Panc1 (cell line): ENCODE results near the gene KIAA2012.

Source experiments
- POLR2AphosphoS5 ChIP-seq: IDR thresholded peaks from 2 replicates; pipeline ENCODE4 v1.6.1; 2012; ENCODE audit warnings: mild to moderate bottlenecking, low read depth, low read length, moderate library complexity
- SIN3A ChIP-seq: IDR thresholded peaks from 2 replicates; pipeline ENCODE4 v1.6.1; 2012; ENCODE audit warnings: low read depth, mild to moderate bottlenecking, low read length, moderate library complexity, borderline replicate concordance; ENCODE audit not compliant: insufficient read depth
- TCF7L2 ChIP-seq: IDR thresholded peaks from 2 replicates; pipeline ENCODE4 v1.6.1; 2011; ENCODE audit warnings: mild to moderate bottlenecking, low read depth, low read length, inconsistent platforms
- TF ChIP-seq, protein P1 (sequence below): fragments of 450-650 bp; IDR thresholded peaks from 2 replicates; pipeline ENCODE4 v1.5.1; 2017; ENCODE audit warnings: mild to moderate bottlenecking
- TF ChIP-seq, protein P2 (sequence below), 2 experiments: IDR thresholded peaks; 2 replicates each; pipeline ENCODE4 v1.6.1; 2011 to 2012; ENCODE audit warnings: low read depth in 2 of 2, control low read depth in 1 of 2, low read length in 1 of 2, mild to moderate bottlenecking in 1 of 2, moderate library complexity in 1 of 2; ENCODE audit not compliant: insufficient read depth in 1 of 2

DNA sequence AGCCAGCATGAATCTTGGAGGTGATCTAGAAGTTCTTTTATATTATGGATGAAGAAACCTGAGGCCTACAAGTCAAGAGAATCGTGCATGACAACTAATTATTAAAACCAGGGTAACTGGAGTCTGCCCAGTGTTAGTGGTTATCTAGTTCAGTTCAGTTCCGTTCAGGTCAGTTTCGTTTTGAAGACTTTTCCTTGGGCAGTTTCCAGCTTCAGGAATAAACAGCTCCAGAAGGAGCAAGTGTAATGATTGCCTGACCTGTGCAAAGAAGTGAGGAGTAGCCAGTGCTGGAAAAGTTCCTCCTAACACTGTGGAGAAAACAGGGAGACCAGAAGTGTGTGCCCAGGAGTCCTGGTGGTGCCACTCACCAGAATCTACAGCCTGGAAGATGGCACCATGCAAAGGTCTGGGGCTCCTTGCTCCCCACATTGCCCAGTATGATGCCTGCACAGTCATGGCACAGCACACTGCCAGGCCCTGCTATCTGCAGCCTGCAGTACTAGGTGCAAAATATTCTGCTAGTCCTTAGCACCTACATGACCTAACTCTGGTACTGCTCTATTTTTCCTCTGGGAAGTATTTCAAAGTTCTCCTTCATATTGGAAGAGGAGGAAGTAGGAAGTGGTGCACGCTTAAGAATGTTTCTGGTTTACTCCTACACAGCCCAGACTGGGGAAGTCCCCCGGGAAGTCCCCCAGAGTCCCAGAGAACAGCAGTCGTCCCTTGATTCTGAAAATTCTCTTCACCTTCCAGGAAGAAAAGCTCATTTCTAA, 99.6 kb downstream of the KIAA2012 start:
- TF ChIP-seq, protein P1, sequence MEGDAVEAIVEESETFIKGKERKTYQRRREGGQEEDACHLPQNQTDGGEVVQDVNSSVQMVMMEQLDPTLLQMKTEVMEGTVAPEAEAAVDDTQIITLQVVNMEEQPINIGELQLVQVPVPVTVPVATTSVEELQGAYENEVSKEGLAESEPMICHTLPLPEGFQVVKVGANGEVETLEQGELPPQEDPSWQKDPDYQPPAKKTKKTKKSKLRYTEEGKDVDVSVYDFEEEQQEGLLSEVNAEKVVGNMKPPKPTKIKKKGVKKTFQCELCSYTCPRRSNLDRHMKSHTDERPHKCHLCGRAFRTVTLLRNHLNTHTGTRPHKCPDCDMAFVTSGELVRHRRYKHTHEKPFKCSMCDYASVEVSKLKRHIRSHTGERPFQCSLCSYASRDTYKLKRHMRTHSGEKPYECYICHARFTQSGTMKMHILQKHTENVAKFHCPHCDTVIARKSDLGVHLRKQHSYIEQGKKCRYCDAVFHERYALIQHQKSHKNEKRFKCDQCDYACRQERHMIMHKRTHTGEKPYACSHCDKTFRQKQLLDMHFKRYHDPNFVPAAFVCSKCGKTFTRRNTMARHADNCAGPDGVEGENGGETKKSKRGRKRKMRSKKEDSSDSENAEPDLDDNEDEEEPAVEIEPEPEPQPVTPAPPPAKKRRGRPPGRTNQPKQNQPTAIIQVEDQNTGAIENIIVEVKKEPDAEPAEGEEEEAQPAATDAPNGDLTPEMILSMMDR: no peak
- TF ChIP-seq SIN3A (no peak), POLR2AphosphoS5 (no peak), TCF7L2 (no peak)
- TF ChIP-seq, protein P2, sequence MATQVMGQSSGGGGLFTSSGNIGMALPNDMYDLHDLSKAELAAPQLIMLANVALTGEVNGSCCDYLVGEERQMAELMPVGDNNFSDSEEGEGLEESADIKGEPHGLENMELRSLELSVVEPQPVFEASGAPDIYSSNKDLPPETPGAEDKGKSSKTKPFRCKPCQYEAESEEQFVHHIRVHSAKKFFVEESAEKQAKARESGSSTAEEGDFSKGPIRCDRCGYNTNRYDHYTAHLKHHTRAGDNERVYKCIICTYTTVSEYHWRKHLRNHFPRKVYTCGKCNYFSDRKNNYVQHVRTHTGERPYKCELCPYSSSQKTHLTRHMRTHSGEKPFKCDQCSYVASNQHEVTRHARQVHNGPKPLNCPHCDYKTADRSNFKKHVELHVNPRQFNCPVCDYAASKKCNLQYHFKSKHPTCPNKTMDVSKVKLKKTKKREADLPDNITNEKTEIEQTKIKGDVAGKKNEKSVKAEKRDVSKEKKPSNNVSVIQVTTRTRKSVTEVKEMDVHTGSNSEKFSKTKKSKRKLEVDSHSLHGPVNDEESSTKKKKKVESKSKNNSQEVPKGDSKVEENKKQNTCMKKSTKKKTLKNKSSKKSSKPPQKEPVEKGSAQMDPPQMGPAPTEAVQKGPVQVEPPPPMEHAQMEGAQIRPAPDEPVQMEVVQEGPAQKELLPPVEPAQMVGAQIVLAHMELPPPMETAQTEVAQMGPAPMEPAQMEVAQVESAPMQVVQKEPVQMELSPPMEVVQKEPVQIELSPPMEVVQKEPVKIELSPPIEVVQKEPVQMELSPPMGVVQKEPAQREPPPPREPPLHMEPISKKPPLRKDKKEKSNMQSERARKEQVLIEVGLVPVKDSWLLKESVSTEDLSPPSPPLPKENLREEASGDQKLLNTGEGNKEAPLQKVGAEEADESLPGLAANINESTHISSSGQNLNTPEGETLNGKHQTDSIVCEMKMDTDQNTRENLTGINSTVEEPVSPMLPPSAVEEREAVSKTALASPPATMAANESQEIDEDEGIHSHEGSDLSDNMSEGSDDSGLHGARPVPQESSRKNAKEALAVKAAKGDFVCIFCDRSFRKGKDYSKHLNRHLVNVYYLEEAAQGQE (IDR thresholded peaks at IDR 0.05; ENCODE audit: insufficient read depth in 1 of 2, low read depth in 2 of 2, low read length in 1 of 2): no peak
